LNCAP (cell line): ENCODE data around the gene CXCL10.

Source experiments
- TF ChIP-seq, protein P1 (sequence below): fragments of 450-650 bp; IDR thresholded peaks from 2 replicates; pipeline ENCODE4 v1.5.1; 2017; ENCODE audit warnings: mild to moderate bottlenecking

CXCL10 gene

DNA sequence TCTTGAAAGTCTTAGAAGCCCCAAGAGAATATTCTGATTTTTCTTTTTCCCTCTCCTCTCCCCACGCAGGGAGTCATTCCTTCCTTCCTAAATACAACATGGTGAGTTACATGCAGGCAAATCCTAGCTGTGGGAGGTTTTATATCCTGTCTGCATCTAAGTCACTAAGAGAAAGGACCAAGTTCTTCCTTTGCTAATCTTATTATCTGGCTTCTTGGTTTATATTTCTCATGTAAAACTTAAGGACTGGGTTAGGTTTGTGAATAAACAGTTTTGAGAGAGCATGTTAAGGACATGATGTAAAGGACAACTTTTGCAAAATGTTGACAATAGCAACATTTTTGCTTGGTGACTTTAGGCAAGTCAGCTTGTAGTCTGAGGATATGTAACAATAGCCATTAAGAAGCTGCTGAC, 10.9 kb downstream of the CXCL10 start:
- TF ChIP-seq, protein P1, sequence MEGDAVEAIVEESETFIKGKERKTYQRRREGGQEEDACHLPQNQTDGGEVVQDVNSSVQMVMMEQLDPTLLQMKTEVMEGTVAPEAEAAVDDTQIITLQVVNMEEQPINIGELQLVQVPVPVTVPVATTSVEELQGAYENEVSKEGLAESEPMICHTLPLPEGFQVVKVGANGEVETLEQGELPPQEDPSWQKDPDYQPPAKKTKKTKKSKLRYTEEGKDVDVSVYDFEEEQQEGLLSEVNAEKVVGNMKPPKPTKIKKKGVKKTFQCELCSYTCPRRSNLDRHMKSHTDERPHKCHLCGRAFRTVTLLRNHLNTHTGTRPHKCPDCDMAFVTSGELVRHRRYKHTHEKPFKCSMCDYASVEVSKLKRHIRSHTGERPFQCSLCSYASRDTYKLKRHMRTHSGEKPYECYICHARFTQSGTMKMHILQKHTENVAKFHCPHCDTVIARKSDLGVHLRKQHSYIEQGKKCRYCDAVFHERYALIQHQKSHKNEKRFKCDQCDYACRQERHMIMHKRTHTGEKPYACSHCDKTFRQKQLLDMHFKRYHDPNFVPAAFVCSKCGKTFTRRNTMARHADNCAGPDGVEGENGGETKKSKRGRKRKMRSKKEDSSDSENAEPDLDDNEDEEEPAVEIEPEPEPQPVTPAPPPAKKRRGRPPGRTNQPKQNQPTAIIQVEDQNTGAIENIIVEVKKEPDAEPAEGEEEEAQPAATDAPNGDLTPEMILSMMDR: no peak

DNA sequence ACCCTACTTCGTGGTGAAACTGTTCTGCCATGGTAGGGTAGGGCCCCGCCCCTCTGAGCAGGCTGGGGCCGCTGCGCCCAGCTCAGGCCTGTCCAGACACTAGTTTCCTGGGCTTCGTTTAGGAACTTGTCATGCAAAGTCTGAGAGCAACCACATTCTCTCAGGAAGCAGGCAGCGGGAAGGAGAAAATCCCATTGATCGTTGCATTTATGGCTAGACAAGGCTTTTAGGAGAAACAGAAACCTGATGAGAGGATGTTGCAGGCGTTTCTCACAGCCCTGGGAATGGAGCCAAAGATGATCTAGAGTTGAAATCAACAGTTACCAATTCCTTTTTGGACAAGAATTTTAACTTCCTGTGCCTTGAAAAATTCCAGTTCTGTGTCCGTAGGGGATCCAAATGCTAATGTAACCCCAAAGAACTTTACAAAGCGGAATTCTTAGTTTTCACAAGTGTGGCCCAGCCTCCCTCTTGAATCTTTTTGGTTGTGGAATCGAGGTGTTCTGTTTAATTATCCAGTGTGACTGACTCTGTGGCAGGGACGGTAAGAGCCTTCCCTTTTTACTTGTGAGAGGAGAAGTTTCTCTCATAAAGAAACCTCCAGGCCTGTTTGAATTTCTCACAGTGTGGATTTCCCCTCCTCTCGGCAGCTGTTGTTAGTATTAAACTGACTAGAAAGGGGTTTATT, 11.5 kb downstream of the CXCL10 start:
- TF ChIP-seq, protein P1: no peak

DNA sequence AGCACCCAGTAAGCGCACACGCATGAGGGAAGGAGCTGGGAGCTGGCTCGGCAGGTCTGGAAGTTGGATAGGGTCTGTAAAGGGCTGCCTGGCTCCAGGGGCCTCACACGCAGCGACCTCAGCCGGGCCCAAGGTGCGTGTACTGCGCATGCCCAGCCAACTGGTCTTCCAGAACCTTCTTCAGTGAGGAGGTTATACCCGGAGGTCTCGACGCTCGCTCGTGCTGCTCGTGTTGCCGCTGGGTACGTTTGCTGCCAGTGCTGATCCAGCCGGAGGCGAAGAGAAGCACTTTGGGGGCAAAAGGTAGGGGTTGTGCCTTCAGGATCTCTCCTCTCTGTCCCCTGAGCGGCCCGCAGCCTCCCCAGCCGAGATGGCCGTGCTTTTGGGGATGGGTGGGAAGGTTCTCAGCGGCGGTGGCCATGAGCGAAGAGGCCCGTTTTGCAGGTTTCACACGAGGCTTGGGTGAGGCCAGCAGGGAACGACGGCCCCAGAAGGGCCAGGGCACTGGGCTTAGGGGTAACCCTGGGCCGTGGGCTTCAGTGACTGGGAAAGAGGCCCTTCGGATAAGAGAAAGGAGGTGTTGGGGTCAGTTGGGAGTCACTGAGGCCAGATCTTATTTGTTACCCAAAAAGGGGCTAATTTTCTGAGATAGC, 12.2 kb downstream of the CXCL10 start:
- TF ChIP-seq, protein P1: no peak

DNA sequence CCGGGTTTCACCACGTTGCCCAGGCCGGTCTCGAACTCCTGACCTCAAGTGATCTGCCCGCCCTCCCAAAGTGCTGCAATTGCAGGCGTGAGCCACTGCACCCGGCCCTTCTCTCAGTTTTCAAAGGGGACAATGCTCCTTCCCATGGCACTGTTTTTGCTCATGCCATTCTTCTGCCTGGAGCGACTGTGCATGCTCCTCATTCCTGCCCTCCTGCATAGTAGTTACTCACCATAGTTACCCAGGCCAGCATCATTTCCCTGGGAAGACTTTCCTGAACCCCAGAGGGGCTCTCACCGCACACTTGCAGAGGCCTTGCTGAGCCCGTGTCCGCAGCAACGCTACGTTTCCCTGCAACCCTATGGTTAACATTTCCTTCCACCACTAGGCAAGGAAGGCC, 12.7 kb downstream of the CXCL10 start:
- TF ChIP-seq, protein P1: no peak

DNA sequence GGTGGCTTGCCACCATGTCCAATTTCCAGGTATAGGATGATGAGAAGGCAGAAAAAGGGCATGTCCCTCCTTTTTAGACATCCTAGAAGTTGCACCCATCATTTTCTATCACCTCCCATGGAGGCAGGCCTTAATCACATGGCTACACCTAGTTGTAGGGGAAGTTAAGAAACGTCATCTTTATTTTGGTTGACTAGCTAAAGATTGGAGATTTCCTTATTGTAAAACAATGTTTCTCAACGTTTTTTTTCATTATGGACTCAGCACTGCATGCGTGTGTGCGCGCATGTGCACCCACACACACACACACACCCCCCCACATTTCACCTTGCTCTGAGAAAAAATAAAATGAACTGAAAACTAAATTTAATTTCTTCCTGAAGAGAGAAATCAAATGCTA, 14.0 kb downstream of the CXCL10 start:
- TF ChIP-seq, protein P1: no peak

DNA sequence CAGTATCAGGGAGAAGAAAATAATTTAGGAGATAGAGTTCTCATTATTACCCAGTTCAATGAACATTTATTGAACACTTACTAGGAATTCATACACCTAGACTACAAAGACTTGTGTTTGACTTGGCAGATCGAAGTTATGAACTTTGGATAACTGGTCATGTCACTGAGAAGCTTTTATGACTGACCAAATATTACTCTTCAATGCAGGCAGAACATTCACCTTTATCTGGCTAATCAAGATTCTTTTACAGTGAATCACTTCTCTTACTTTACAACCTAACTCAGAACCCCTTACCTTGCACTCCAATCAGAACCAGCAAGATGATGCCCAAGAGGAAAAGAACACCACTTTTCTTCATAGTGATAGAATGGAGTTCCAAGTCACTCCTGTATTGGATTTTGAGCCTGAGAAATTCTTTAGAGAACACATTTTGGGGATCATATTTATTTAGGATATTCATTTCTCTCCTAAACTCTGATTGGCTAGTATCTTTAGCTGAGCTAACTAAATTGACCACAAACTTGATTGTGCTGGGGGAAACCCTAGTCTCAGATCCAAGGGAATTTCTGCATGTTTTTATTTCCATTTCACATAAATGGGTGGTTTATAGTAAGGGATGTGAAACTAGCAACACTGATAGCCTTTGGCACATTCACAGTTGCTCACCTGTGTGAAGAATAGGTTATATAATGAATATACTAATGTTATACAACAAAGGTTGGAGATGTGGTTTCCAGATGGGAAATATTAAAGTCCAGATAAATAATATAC, 16.0 kb downstream of the CXCL10 start, which contains the start of gene CXCL9:
Gene CXCL9 (minus strand): TSS at position 421 of the 774 bp plus-strand sequence. CDS start 60 bp downstream, at position 361.
- TF ChIP-seq, protein P1: no peak

DNA sequence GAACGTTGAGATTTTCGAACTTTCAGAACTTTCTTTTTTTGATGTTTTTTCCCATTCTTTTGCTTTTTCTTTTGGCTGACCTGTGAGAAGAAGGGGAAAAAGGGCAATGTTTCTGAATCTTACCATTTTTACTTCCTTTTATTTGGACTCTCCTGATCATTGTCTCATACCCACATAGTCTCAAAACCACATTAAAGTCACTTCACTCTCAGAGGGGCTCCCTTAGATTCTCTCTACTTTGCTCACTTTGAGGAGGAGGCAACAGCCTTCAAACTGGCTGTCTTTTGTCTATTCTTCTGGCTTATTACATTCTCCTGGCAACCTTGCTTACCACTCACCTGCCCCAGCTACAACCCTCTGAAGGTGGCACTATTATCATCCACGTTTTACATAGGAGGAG, 19.7 kb downstream of the CXCL10 start:
- TF ChIP-seq, protein P1: no peak
